Cardiac septum (tissue), 1 donor: ENCODE measurements around the gene MYBPHL. TPM values are rescaled to one million over a fixed set of nuclear protein-coding genes. Genes with fewer than 3 reads are reported as not detected.
A peak's percentile ranks its signal among the peaks of the same experiment; 100 is the strongest.

Experiments used
- DNase-seq: peaks from one replicate; pipeline ENCODE4 v3.0.0-alpha.2; 2020; ENCODE audit warnings: low spot score
- intact Hi-C: fragments of 100-400 bp; cut with DNase I; formaldehyde crosslinking; loops from one replicate; pipeline ENCODE4 v1.14.0; 2022
- long read RNA-seq: library from polyadenylated mRNA; unstranded; transcript quantifications from one replicate; pipeline ENCODE4 v2.0.0, GENCODE V29; 2021
- total RNA-seq: library from RNA; stranded (reverse); fragmentation: NEBNext Ultra II Directional; extraction: Animal tissue kit (Norgen Biotek cat#: 25700); gene quantifications from one replicate; pipeline ENCODE4 v1.2.1, GENCODE V29; 2021
- donor health status: DM: no; HTN: no; CAD: no.

Gene MYBPHL, protein sequence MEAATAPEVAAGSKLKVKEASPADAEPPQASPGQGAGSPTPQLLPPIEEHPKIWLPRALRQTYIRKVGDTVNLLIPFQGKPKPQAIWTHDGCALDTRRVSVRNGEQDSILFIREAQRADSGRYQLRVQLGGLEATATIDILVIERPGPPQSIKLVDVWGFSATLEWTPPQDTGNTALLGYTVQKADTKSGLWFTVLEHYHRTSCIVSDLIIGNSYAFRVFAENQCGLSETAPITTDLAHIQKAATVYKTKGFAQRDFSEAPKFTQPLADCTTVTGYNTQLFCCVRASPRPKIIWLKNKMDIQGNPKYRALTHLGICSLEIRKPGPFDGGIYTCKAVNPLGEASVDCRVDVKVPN
- total RNA-seq = 1.2 TPM
- long read RNA-seq, partial matches to known transcripts = 0 of 3 reads
- long read RNA-seq, other reads (novel, unspliced or antisense) = 2 of 3 reads

DNA sequence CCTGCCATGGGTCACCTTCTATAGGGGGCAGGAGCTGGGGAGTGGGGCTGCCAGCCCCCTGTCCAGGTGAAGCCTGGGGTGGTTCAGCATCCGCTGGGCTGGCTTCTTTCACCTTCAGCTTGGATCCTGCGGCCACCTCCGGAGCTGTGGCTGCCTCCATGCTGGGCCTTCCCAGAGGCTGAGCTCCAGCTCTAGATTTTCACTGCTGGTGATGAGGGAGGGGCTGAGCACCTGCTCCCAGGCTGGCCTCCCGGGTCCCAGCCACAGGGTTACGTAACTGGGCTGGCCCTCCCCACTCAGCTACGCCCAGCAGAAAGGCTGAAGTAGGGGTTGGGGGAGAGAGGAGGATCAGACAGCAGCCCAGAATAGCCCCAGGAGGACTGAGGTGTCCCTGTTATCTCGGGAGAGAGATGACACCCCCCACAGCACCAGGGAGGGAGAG lies at the start of gene MYBPHL:
TSS of gene MYBPHL (minus strand) at position 180 of the 442 bp plus-strand sequence. CDS start at position 160, 20 bp downstream.
- DNase-seq = no peak
- intact Hi-C loops = loop anchor here (2.0 kb wide), 1 partner anchor 92 kb away; no protein-coding TSS in a partner anchor

DNA sequence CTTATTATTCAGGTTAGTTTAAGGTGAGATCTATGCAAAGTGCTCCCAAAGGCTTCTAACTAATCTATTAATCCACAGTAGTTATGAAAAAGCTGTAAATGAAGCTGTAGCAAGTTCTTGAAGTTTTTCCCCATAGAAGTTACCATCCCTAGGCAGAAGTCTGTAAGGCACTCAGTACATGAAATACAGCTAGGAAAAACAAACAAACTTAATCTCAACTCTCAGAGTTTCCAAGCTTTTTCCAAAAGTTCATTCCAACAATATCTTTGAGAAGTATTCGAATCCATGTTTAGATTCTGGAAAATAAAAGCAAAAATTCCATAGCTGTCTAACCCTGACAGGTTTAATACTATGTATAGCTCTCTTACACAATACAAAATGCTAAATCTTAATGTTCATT lies 49.7 kb upstream of the MYBPHL start:
- DNase-seq = no peak
- intact Hi-C loops = loop anchor here (5.0 kb wide), 1 partner anchor 41 kb away; the partner anchor contains the start of gene SORT1

DNA sequence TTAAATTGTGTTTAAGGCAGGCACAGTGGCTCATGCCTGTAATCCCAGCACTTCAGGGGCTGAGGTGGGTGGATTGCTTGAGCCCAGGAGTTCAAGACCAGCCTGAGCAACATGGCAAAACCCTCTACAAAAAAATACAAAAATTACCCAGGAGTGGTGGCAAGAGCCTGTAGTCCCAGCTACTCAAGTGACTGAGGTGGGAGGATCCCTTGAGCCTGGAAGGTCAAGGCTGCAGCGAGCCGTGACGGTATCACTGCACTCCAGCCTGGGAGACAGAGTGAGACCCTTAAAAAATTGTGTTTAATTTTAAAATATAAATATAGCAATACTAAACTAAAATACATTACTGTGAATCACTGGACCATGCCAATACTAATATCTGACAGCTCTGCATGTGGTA lies 48.1 kb upstream of the MYBPHL start:
- no peak for DNase-seq
- intact Hi-C loops = loop anchor here (5.0 kb wide), 1 partner anchor 42 kb away; the partner anchor contains the start of gene SORT1

DNA sequence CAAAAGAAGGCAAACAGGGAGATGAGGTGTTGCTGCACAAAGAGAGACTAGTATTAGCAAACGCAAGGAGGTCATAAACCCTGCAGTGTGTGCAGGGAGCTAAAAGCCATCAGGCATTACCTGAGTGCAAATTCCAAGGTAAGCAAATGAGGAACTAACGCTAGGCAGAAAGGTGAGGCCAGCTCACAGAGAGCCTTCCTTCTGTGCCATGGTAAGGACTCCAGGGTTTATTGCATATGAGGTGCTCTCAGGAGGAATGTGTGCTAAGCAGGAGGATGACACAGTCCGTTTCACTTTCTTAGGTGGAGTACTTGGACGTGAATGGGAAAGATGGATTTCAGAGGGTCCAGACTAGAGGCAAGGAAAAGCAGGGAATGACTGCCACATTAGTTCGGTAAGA lies 44.6 kb upstream of the MYBPHL start:
- intact Hi-C loops = no loop called here
- DNase-seq = no peak

DNA sequence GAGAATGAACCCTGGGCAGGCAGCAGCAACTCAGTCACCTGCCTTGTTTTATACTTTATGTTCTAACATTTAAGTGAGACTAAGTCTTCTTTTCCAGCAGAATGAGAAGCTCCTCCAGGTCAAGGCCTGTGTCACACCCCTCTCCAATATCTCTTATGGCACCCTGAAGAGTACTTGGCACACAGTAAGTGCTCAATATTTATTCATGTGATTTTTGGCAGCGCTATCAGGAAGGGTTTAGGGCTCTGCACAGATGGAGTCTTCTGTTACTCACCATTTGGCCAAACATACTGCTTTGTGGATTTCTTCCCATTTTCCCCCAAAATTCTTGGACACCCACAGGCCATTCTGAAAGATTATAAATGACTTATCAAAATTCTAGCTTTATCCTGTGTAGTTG lies 43.8 kb upstream of the MYBPHL start:
- intact Hi-C loops = no loop called here

DNA sequence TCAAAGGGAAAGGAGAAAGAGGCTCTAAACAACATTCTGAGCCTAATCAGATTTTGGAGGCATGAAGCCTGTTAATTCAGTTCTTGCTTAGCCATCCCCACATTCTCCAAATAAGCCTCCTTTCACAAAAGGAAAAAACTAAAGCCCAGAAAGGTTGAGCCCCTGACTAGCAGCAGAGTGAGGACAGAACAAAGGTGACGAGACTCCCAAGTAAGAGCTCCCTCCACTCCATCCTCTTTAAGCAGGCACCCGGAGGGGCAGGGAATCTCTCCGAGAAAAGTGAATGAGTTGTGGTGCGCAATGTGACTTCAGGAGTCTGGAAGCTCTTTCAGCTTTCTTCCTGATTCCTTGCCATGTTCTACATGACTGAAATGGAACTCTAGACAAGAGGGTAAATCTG lies 43.4 kb upstream of the MYBPHL start:
- intact Hi-C loops = no loop called here
- DNase-seq = no peak

More for the DNA sequence above, 43.8 kb upstream of the MYBPHL start:
- DNase-seq = no peak

DNA sequence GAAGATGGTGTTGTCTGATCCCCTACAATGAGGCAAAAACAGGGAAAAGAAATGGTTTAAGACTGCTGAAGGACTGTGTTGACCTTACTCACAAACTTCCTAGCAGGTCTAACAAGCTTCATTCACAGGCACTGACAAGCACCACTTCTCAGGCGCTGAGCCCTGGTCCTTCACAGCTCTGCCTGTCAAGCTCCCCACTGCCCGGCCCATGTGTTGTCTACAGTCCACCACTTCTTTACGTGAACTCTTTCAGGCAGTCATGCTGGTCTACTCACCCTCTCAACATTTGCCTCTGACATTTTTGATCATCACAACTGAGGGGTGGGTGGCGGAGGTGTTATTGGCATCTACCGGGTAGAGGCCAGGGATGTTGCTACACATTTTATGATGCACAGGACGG lies 40.7 kb upstream of the MYBPHL start:
- DNase-seq = no peak
- intact Hi-C loops = loop anchor here (5.0 kb wide), 1 partner anchor 35 kb away; no protein-coding TSS in a partner anchor

DNA sequence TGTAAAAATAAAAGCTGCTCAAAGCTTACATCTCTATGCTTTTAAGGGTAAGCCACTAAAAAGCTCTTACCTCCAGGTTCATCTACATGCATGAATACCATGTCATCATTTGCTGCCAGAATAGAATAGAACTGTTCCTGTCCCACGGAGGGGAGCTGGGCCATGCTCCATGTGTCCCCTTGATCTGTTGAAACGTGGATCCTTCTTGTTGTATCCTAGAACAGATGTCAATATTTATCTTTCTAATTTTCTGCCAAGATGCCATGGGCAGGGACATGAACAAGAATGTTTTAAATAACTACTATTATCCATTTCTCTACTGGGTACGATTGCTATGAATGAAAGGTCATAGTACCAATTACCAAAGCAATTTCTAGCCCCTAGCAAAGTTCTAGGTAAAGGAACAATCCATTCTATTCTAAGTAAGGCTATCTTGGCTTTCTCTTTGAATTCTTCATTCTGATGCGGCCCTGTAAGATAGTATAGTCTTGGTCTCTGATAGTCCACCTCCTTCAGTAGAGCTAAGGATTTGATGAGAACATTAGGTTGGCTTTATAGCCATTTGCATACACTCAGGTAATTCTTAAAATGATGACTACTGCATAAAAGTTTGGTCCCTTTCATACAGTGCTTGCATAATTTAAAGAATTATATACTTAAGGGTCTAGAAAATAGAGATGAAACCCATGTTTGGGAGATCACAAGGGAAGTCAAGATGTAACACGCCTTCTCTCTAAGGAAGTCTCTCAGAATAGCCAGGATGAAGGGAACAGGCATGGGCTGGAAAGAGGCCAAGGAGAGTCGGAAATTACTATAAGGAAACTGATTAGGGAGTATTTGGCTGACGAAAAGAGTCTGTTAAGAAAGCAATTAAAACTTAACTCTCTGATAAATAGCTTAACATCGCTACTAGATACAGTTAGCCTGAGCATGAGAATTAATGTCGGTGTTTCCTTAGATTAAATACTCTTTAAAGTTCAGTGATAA lies 35.4 kb upstream of the MYBPHL start:
- intact Hi-C loops = no loop called here
- no peak for DNase-seq

DNA sequence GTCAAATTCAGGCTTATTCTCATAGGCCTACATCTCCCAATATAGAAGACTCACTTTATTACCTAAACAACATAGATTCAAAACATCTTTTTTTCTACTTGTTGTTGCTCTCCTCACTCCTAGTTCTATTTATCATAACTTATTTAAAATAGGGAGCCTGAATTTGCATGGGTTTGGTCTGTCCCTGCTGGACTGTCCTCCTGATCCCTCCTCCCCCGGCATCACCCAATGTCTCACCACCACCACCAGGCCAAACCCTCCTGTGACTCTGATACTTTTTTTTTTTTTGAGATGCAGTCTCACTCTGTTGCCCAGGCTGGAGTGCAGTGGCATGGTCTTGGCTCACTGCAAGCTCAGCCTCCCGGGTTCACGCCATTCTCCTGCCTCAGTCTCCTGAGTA lies 31.8 kb upstream of the MYBPHL start:
- intact Hi-C loops = no loop called here
- DNase-seq = no peak

DNA sequence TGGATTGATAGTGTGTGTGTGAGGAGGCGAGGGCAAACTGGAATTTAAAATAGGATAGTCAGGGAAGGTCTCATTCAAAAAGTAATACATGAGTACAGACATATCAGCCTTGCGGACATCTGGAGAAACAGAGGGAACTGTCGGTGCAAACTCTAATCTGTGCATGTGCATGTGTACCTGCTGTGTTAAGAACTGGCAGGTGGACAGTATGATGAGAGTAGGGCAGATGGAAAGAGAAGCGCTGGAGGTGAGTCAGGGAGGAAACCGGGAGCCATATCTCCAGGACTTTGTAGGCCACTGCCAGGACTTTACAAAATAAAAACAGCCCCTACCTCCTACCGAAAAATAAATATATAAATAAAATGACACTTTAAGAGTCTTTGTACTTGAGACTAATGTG lies 31.3 kb upstream of the MYBPHL start:
- DNase-seq = no peak

DNA sequence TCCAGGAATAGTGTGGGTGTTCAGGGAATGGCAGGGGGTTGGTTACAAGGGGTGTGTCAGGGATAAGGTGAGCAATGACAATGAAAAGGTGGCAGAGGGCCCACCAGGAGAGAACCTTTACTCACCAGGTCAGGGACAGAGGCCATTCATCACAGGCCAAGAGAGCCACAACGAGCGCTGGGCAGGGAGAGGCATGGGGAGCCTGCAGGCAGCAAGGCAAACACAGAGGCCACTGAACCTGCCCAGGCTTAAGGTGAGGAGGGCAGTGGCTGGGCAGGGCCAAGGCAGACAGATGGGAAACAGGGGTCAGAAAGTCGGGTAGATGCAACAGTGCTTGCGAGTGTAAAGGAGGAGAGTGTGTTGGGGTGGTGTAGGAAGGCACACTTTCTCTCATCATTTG lies 28.3 kb upstream of the MYBPHL start:
- intact Hi-C loops = no loop called here
- no peak for DNase-seq

More for the DNA sequence above, 31.3 kb upstream of the MYBPHL start:
- intact Hi-C loops = no loop called here

DNA sequence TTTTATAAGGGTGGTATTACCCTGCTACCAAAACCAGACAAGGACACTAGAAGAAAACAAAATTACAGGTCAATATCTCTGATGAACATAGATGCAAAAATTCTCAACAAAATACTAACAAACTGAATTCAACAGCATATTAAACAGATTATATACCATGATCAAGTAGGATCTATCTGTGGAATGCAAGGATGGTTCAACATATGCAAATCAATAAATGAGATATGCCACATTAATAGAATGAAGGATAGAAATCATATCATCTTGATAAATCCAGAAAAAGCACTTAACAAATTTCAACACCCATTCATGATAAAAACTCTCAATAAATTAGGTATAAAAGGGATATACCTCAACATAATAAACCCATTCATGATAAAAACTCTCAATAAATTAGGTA lies 24.3 kb upstream of the MYBPHL start:
- intact Hi-C loops = no loop called here

DNA sequence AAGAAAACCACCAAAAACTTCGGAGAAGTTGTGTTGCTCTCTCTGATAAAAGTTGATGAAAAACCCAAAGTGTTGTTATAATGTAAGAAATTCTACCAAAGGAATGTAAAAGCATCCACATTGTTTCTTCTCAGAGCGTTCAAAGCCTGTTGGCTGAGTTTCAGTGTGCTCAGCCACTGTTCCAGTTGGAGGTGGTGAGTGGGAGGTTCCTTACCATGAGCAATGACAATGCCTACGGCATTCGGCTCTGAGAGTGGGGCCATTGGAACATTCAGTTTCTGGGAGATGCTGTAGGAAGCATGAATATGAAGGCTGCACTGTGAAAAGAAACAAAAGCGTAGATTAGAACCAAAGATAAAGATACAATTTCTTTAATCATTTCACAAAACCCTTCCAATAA lies 20.5 kb upstream of the MYBPHL start:
- no peak for DNase-seq
- intact Hi-C loops = no loop called here

More for the DNA sequence above, 24.3 kb upstream of the MYBPHL start:
- DNase-seq = no peak

DNA sequence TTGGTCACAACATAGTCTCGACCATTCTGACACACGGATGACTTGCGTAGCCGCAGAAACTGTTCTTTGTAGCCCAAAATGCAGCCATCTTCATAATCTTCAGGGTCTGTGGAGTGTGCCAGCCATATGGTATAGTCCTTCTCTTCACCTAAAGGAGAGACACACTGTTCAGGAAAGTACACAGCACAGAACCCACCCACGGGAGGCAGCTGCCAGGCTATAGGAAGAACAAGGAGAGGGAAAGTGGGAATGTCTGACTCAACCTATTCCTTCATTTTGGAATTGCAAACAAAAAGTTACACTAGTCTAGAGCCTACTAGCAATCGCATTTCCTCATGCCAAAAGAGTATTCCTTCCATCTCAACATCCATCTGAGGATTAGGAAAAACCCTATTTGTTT lies 16.2 kb upstream of the MYBPHL start:
- no peak for DNase-seq
- intact Hi-C loops = no loop called here

DNA sequence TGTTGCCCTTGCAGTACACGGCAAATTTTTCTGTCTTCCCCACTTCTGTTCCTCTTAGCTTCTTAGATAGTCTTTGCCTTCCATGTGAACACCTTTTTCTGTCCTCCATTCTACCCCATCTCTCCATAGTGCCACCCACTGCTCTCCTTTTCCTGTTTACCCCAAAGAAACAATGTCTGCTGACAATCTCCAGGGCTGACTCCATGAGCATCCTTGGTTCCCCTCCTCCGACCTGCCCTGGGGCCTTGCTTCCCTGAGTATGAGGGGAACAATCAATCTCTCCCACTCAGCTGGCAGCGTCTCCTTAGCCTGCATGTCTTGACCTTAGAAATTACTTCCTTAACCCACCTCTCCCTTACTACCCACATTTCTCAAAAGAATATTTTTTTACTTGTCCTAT lies 12.3 kb upstream of the MYBPHL start:
- intact Hi-C loops = no loop called here
- no peak for DNase-seq

DNA sequence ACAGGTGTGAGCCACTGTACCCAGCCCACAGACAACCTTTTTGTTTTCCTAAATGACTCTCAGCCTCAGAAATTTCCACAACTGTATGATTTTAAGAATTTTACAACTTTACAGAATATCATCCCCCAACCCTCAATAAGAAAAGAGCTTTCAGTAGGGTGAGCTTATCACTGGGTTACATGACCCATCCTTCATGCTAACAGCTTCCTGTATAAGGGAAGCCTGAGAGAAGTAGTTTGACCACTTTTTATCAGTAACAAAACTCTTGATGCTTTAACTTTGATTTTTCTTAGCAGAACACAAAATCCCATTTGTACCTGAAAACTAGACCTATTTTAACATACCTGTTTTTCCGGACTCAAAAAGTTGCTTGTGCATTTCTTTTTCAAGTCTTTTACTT lies 9.7 kb upstream of the MYBPHL start:
- DNase-seq = no peak
- intact Hi-C loops = no loop called here

DNA sequence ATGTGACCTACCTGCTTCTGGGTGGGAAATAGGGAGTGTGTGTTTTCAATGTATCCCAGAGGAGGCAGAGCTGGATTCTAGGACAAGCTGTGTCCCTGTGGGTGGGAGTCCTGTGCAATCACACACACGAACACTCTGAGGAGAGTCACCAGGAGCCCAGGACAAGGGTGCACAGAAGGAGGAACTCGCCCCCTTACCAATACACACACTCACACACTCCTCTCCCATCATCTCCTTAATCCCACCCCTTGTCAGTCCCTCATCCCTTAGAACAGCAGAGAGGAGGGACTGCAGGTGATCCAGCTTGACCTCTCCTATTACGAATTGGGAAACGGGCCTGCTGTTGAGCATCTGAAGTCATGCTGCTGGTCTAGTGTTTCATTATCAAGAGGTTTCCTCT lies 8.5 kb upstream of the MYBPHL start:
- peak; percentile 20 for DNase-seq
- intact Hi-C loops = no loop called here

DNA sequence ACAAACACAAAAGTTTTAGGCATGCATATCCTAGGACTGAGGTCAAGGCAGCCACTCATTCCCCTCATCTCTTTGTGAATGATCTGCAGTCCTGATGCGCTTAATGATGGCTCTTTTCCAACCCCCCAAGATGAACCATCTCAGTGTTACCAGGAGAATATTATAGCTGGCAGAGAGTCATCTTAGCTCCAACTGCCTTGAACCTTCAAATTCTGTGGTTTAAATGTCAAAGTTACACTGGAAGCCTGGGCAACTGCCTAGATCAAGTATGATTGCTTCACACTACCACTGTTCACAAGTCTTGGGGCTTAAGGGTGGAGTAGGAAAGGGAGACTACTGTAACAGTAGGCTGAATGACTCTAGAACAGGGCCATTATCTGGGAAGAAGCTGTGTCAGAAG lies 8.0 kb upstream of the MYBPHL start:
- intact Hi-C loops = loop anchor here (5.0 kb wide), 1 partner anchor 33 kb away; no protein-coding TSS in a partner anchor
- no peak for DNase-seq

DNA sequence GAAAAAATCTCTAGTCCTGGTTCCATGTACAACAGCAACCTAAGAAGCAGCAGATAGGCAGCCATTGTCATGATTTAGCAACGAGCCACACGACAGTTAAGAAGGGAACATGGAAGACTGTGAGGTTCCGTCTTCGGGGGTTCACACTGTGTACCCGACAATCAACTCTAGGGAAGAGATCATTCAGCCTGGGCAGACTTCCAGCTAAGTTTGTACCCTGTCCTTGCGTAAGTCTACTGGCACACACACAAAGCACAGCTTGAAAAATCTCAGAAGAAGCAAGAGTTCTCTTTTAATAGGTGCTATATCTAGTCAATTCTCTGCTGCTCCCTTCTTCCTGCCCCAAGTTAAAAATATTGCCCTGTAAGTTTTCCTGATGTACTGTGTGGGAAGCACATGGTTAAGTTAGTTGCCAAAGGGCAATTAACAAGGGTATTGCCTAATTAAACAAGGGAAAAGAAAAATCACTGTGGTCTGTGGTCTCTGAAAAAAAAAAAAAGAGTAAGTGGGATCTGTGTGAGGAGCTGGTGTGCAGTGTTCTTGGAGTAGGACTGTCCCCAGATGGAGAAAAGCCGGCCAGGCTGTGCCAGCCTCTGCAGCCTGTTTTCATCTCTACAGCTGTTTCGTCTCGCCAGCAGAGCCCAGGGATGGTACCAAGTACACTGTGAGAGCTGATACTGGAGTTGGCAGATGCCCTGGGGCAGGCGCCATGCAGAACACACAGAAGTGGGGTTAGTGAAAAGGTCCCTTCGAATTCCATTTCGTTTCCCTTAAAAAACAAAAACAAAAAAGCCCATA lies 6.4 kb upstream of the MYBPHL start:
- no peak for DNase-seq
- intact Hi-C loops = loop anchor here (5.0 kb wide), 1 partner anchor 34 kb away; no protein-coding TSS in a partner anchor
